Transverse colon (tissue), 3 donors: ENCODE data around the gene NRF1.
"Not testable (repeated sequence)": the region's sequence is repeated elsewhere in the genome, so short reads cannot be mapped to it uniquely, and the experiment has no call there.

Experiments used
- CTCF ChIP-seq, 5 experiments: fragments of 200-600 bp in 3 of 5; fragments of 450-650 bp in 2 of 5; sonication (generic) in 3 of 5; IDR thresholded peaks; 1 replicate in 2 of 5; 2 replicates in 3 of 5; pipeline ENCODE4 v1.5.1; 2016 to 2017; ENCODE audit warnings: antibody characterized with exemption in 5 of 5, inconsistent platforms in 3 of 5, mild to moderate bottlenecking in 2 of 5, moderate library complexity in 1 of 5
- POLR2A ChIP-seq: fragments of 450-650 bp; IDR thresholded peaks from one replicate; pipeline ENCODE4 v1.6.1; 2016; ENCODE audit warnings: antibody characterized with exemption, mild to moderate bottlenecking, moderate library complexity

GRCh38 chr7:129636030-129636550, 24.6 kb downstream of the NRF1 start:
- not testable (repeated sequence) for TF ChIP-seq CTCF (IDR thresholded peaks at IDR 0.05); POLR2A
